OCI-LY3 (cell line): Measurements from ENCODE around the gene P3R3URF.

Experiments used
- CTCF ChIP-seq: fragments of 200-600, 300-600 bp; sonication (generic); IDR thresholded peaks from 2 replicates; pipeline ENCODE4 v1.5.1; 2014; ENCODE audit warnings: antibody characterized with exemption, low read length, low read depth
- EZH2phosphoT487 ChIP-seq: fragments of 200-600 bp; shearing (Covaris generic); IDR thresholded peaks from 2 replicates; pipeline ENCODE4 v1.6.1; 2018; ENCODE audit warnings: antibody characterized with exemption, mixed run types, low read depth

- TF ChIP-seq CTCF = no peak
- no peak for TF ChIP-seq EZH2phosphoT487
These were observed 23.0 kb upstream of the P3R3URF start for GRCh38 chr1:46199233-46199749.
